GM12892 (cell line): Measurements from ENCODE around the gene FOXM1.

ENCODE experiments used
- POLR2A ChIP-seq: IDR thresholded peaks from 2 replicates; pipeline ENCODE4 v1.6.1; 2011; ENCODE audit warnings: low read depth, low read length, control low read depth
- TAF1 ChIP-seq: IDR thresholded peaks from 2 replicates; pipeline ENCODE4 v1.6.1; 2011; ENCODE audit warnings: low read depth, mild to moderate bottlenecking, control low read depth, low read length, borderline replicate concordance

DNA sequence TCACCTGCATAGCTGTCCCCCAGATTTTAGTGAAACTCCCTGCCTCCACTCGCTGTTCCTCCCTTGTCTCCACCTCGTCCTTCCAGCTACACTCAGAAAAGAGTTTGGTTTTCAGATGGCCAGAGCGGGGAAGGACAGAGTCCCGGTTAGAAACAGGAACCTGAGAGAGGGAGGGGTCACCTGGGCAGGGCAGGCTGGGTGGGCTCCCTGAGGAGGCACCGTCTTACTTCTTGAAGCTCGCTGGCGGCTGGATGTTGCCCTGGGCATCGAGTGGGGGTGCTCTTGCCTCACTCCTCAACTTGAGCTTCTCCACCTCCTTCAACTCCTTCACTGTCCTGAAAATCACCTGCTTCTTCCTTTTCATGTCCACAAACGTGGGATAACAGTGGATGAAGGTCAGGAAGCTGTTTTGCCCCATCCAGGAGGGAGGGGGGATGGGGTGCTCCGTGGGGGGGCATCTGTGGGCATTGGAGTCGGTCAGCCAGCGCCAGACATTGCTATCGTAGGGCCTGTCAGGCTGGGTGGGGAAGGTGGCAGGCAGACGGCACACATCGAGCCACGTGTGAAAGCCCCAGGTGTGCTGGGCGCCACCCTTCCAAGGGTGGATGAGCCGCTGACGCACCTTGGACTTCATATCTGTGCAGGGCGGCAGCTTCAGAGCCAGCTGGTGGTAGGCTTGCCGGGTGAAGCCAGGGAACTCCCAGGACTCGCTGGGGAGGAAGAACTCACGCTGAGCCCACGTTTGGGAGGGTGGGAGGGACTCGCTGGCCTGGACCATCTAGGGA lies 22.1 kb downstream of the FOXM1 start:
- TF ChIP-seq POLR2A: no peak
- no peak for TF ChIP-seq TAF1
